Measurements from ENCODE around the gene PIK3CB.

The PIK3CB gene

DNA sequence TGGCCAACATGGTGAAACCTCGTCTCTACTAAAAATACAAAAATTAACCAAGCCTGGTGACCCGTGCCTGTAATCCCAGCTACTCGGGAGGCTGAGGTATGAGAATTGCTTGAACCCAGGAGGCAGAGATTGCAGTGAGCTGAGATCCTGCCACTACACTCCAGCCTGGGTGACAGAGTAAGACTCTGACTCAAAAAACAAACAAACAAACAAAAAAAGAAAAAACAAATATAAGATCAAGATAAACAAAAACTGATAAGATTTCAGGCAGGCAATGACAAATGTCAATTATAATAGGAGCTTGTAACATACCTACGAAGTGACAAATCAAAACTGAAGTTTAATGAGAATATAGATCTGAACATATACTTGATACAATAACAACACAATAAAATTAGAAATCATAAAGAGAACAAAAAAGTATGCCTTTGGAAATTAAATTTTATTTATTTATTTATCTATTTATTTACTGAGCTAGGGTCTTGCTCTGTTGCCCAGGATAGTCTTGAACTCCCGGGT, 155.8 kb downstream of the PIK3CB start:
- H3K4me3 ChIP-seq (ENCODE audit: low read length), result no peak overlapping the region
- DNase-seq (ENCODE audit: low read depth), result no peak
- TF ChIP-seq, protein P1, sequence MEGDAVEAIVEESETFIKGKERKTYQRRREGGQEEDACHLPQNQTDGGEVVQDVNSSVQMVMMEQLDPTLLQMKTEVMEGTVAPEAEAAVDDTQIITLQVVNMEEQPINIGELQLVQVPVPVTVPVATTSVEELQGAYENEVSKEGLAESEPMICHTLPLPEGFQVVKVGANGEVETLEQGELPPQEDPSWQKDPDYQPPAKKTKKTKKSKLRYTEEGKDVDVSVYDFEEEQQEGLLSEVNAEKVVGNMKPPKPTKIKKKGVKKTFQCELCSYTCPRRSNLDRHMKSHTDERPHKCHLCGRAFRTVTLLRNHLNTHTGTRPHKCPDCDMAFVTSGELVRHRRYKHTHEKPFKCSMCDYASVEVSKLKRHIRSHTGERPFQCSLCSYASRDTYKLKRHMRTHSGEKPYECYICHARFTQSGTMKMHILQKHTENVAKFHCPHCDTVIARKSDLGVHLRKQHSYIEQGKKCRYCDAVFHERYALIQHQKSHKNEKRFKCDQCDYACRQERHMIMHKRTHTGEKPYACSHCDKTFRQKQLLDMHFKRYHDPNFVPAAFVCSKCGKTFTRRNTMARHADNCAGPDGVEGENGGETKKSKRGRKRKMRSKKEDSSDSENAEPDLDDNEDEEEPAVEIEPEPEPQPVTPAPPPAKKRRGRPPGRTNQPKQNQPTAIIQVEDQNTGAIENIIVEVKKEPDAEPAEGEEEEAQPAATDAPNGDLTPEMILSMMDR (conservative IDR thresholded peaks at IDR 0.05; ENCODE audit: low read depth, low read length), result no peak

DNA sequence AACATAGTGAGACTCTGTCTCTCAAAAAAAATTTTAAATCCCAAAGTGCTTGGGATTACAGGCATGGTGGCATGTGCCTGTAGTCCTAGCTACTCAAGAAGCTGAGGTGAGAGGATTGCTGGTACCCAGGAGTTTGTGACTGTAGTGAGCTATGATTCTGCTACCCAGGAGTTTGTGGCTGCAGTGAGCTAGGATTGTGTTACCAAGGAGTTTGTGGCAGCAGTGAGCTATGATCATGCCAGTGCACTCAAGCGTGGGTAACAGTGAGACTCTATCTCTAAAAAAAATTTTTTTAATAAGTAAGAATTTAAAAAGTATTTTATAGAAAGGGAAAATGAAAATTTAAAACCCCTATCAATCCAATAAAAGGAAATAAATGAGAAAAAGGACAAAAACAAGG, 156.6 kb downstream of the PIK3CB start:
- no peak overlapping the region for H3K4me3 ChIP-seq (ENCODE audit: low read length)
- no peak for DNase-seq (ENCODE audit: low read depth)
- TF ChIP-seq, protein P1 (conservative IDR thresholded peaks at IDR 0.05; ENCODE audit: low read depth, low read length), result no peak

DNA sequence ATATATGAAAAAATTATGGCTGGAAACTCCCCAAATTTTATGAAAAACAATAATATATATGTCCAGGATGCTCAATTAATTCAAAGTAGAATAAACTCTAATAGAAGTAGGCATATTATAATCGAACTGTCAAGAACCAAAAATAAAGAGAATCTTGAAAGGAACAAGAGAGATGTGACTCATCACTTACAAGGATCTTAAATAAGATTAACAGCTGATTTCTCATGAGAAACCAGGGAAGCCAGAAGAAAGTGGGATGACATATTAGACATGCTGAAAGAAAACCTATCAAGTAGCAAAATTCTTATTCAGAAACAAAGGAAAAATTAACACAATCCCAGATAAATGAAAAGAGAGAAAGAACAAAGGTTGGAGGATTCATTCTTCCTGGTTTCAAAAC, 159.3 kb downstream of the PIK3CB start:
- no peak overlapping the region for H3K4me3 ChIP-seq (ENCODE audit: low read length)
- no peak for DNase-seq (ENCODE audit: low read depth)
- TF ChIP-seq, protein P1 (conservative IDR thresholded peaks at IDR 0.05; ENCODE audit: low read depth, low read length), result no peak

DNA sequence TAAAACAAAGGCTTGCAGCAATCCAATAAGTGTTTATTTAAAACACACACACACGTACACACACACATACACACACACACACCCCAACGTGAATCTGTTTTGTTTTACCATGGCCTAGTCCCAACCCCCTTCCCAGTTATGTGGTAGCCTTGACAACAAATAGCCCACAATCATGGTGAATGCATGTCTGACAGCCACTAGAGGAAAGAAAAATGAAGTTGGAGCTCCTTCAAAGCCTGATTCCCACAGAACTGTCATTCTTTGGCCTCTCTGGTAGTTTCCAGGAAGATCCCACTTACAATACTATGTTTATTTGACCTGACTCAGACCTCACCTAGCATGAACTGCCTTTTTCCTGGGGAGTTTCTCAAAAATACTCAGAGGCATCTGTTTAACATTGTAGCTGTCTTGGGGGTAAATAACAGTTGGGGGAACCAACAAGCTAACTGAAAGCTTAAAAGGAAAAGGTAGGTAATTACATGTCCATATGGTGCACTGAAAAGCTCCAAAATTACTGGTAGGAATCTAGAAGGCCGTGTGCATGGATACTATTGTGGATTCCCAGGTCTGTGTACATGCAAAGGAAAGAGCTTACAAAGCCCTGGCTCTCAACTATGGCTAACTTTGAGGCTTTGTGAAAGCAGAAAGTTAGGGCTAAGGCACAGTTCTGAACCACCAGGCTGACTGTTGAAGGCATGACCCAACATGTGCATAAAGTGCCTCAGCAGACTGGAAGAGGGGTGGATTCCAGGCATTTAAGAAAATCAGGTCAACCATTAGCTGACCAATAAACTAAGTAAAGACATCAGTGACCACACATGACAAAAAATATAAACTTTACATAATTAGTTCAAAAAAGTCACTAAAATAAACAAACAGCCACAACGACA, 160.8 kb downstream of the PIK3CB start:
- TF ChIP-seq, protein P1 (conservative IDR thresholded peaks at IDR 0.05; ENCODE audit: low read depth, low read length), result no peak
- no peak for DNase-seq (ENCODE audit: low read depth)
- H3K4me3 ChIP-seq (ENCODE audit: low read length), result no peak overlapping the region

DNA sequence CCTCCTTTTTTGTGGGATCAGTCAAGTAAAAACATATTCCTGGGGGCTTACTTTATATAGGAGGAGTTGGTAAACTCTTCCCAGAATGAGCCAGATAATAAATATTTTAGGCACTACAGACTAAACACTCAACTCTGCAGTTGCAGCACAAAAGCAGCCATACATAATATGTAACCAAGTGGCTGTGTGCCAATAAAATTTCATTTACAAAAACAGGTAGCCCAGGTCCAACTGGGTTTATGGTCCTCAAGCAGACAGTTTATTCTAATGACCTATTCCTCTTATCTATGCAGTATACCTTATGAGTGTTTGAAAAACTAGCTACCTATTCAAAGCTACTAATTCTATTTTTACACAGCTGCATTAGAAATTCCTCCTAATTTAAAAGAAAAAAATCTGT, 164.3 kb downstream of the PIK3CB start:
- DNase-seq (ENCODE audit: low read depth), result no peak
- TF ChIP-seq, protein P1 (conservative IDR thresholded peaks at IDR 0.05; ENCODE audit: low read depth, low read length), result no peak
- no peak overlapping the region for H3K4me3 ChIP-seq (ENCODE audit: low read length)

DNA sequence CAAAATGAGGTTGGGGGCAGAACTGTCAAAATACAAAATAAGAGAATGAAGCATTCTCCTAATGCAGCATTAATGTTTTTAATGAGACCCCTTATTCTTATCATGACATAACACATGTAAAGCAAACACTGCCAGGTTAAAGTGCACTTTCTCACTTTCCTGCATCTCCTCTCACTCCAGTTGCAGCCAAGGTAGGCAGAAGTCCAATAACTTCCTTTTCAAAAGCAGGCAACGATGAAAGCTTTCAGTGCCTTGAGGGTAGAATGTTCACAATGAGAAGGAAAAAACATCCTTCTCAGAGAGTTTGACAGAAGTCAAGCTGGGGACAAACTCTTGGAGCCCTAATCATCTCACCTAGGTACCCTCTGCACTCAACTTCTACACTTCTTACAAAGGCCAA, 166.6 kb downstream of the PIK3CB start:
- TF ChIP-seq, protein P1 (conservative IDR thresholded peaks at IDR 0.05; ENCODE audit: low read depth, low read length), result no peak
- no peak for DNase-seq (ENCODE audit: low read depth)
- no peak overlapping the region for H3K4me3 ChIP-seq (ENCODE audit: low read length)

DNA sequence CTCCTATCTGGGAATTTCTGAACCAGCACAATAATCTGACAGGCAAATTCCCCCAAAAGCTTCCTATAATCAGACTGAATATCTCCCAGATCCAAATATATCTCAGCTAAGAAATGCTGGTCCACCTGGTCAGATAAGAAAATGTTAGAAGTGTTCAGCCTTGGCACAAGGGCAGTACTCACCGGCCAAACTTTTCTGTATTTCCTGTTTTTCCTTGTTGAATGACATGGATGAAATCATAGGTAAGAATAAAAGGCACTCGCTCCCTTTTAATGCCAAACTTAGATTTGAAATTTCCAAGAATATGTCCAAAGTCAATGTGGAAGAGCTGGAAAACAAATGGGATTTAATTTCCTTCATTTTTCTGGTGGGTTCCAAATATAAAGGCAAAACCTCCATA, 177.2 kb downstream of the PIK3CB start:
- no peak overlapping the region for H3K4me3 ChIP-seq (ENCODE audit: low read length)
- TF ChIP-seq, protein P1 (conservative IDR thresholded peaks at IDR 0.05; ENCODE audit: low read depth, low read length), result no peak
- no peak for DNase-seq (ENCODE audit: low read depth)
